LNCaP clone FGC (cell line): ENCODE measurements around the gene HRH4.

Source experiments
- DNase-seq: peaks from one replicate; pipeline ENCODE4 v3.0.0-alpha.2; 2011; ENCODE audit warnings: low read depth
- H3K4me3 ChIP-seq: 2 replicates; pipeline ENCODE4 v1.5.1; 2011; ENCODE audit warnings: mild to moderate bottlenecking, low read depth, low read length, control low read depth
- TF ChIP-seq, protein P1 (sequence below): IDR thresholded peaks from 2 replicates; pipeline ENCODE4 v1.5.1; 2012; ENCODE audit warnings: mild to moderate bottlenecking; ENCODE audit not compliant: control insufficient read depth, insufficient read depth; ENCODE audit errors: extremely low read depth

The HRH4 gene

DNA sequence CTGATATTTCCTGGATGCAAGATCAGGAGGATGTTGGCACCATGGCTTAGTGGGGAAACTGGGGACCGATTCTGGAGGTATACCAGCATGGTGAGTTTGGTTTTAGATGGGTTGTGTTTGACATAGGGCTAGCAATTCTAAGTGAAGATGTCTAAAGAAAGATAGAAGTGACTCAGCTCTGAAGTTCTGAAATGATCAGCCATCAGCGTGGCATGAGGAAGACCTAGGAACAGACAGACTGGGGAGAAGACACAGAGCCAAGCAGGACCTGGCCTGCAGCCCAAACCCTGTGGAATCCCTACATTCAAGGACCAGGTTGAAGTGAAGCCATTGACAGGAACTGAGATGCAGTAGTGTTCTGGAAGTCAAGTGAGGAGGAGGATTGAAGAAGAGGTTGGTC lies 39.8 kb downstream of the HRH4 start:
- TF ChIP-seq, protein P1, sequence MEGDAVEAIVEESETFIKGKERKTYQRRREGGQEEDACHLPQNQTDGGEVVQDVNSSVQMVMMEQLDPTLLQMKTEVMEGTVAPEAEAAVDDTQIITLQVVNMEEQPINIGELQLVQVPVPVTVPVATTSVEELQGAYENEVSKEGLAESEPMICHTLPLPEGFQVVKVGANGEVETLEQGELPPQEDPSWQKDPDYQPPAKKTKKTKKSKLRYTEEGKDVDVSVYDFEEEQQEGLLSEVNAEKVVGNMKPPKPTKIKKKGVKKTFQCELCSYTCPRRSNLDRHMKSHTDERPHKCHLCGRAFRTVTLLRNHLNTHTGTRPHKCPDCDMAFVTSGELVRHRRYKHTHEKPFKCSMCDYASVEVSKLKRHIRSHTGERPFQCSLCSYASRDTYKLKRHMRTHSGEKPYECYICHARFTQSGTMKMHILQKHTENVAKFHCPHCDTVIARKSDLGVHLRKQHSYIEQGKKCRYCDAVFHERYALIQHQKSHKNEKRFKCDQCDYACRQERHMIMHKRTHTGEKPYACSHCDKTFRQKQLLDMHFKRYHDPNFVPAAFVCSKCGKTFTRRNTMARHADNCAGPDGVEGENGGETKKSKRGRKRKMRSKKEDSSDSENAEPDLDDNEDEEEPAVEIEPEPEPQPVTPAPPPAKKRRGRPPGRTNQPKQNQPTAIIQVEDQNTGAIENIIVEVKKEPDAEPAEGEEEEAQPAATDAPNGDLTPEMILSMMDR, result no peak
- no peak for DNase-seq
- no peak overlapping the region for H3K4me3 ChIP-seq

DNA sequence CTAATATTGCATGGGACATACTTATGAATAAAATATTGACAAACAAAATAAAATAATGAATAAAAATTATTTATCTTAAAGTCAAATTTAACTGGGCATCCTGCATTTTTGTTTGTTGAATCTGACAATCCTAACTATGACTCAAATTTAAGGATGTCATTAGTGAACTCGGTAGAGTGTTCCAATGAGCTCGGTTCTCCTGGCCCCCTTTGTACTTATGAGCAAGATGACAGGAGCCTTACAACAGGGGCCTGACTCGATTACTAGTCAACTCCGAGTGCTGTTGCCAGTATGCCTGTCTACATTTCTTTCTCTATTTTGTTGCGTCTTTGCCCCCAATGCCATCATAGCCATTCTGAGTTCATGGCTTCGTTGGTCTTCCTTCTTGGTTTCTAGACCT lies 40.3 kb downstream of the HRH4 start:
- no peak for DNase-seq
- H3K4me3 ChIP-seq, result no peak overlapping the region
- TF ChIP-seq, protein P1, result no peak

DNA sequence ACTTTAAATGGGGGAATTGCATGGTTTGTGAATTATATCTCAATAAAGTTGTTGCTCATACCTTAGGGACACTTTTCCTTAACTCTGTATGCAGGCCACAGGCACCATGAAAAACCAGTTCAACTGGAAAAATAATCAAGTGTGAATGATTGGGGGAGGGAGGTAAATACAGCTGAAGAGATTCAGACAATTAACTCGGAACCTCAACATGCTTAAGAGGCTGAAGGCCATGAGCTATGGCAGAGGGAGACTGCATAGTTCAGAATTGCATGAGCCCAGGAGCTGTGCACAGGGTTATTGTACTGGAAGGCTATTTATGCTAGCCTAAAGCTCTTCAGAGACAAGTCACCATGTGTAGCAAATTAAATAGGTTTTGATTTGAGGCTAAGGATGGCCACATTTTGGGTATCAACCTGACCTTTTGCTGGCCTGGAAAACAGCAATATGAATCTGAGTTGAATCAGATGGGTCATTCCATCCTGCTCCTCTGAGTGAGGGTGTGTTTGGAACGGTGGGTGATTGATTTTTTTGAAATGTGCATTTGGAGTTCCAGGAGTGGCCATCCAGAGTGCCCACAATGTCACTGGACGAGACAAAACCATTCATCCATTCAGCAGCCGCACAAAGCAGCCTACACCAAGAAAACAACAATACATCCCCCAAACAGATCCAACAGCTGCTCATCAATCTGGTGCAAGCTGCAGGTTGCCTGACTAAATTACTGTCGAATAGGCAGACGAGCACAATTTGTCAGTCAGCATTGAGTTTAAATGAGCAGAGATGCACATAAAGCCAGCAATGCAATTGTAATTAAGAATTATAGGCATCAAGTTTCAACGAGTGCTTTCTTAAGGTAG lies 42.5 kb downstream of the HRH4 start:
- H3K4me3 ChIP-seq, result no peak overlapping the region
- peak; percentile 56 for DNase-seq
- TF ChIP-seq, protein P1, result no peak

DNA sequence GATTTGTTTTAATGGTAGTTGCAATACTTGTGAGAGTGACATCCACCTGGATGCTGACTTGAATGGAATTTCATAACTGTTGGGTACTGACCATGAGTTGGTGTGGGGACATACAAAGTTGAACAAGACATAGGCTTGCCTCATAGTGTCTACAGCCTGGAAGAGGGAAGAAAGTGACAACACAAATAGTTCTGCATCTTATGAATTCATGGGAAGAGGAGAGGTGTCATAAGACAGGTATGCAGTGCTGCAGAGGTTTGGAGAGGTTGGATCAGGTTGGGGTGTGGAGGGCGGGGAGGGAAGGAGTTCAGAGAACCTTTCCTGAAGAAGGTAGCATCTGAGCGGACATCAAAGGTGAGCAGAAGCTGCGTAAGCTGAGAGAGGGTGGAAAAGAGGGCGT lies 44.0 kb downstream of the HRH4 start:
- DNase-seq, result no peak
- TF ChIP-seq, protein P1, result no peak

DNA sequence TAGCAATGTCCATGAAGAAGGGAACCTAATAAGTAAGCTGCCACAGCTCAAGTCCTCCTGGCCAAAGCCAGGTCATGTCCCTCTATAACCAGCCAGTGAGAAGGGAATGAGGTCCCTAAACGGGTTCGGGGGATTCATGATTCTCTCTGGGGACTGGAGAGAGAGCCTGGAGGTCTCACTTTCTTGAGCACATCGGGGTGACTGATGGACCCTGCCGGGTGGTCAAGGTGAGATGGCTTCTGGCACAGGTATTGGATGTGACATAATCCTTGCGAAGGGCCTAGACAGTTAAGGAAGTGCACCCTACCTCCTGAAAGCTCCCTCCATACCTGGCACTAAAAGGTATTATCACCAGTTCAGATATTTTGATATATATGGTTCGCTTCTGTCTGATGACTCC lies 45.7 kb downstream of the HRH4 start:
- no peak overlapping the region for H3K4me3 ChIP-seq
- TF ChIP-seq, protein P1, result no peak
- DNase-seq, result no peak

More for the DNA sequence above, 44.0 kb downstream of the HRH4 start:
- no peak overlapping the region for H3K4me3 ChIP-seq

DNA sequence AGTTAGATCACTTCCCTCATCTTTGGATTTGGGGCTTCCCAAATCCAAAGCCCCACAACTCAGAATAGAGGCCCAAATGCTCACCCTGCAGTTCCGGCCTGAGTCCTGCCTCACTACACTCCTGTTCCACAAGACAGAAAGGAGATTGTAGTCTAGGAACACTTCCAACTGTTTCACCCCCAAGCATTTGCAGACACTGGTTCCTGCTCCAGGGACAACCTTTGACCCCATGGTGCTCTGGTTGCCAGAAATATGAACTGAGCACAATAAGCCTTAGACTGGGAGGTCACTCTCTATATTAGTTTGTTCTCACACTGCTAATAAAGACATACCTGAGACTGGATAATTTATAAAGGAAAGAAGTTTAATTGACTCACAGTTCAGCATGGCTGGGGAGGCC lies 49.0 kb downstream of the HRH4 start:
- TF ChIP-seq, protein P1, result no peak
- no peak for DNase-seq
- H3K4me3 ChIP-seq, result no peak overlapping the region

DNA sequence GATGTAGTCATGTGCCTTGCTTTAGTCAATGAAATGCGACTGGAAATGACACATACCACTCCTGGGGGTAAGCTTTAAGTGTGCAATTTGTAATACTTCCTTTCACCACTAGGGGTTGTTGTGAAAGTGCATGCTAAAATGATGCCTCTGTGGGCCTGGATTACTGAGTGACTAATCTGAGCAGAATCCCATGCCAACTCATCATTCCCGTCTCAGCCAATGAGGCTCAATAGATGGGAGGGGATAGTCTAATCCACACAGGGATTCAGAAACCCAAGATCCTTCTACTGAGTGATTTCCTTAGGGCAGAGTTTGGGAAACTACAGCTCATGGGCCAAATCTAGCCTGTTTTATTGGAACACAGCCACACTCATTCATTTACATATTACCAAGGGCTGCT lies 54.0 kb downstream of the HRH4 start:
- no peak overlapping the region for H3K4me3 ChIP-seq
- no peak for DNase-seq
- TF ChIP-seq, protein P1, result peak; percentile 50
